ENCODE results near the gene UMOD. TPM values are rescaled to one million over a fixed set of nuclear protein-coding genes. Genes with fewer than 3 reads are reported as not detected.

The UMOD gene
- total and polyA plus RNA-seq, 2 donors (not counting 3 experiments of a cell fraction or from before 2014, with no cell fraction given) = not detected

DNA sequence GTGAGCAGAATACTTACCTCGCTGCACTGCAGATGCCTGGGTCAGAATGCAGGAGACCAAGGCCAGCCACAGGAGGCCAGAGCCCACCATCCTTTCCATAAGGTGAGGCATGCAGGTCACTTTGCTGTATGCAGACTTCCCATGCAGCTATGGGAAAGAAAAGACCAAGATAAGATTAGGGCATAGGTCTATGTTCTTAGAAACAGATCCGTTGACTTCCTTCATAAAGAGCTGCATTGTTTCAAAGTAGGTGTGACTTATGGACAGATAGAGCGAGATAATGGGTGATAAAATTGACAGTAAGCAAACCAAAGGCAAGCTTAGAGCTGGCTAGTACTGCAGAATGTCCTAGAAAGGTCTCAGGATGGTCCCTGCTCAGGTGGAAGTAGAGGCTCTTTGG lies 26.2 kb downstream of the UMOD start:
- ChIA-PET CTCF (no interaction called here), POLR2A (no interaction called here)
- intact Hi-C loops (cut with micrococcal nuclease) (no loop called here), dilution Hi-C loops (cut with MboI; ENCODE audit: extremely low pct_ligation_motif_present, low sequenced_read_pairs) (no loop called here)
- Histone ChIP-seq H3K4me3 (replicated peaks in 1 of 3; ENCODE audit: insufficient read depth in 1 of 3, low read depth in 1 of 3, low read length in 3 of 3) (no peak overlapping the region), H3K9me3 (replicated peaks; ENCODE audit: control insufficient read depth, insufficient read depth, low read length) (no peaks in the 10 kb centered on the region), H3K27ac (ENCODE audit: insufficient read depth, low read depth, low read length) (no peak overlapping the region), H3K4me1 (ENCODE audit: control insufficient read depth, extremely low read depth, insufficient read depth, low read length) (no peaks in the 10 kb centered on the region), H3K9me1 (replicated peaks; ENCODE audit: control insufficient read depth, extremely low read depth, insufficient read depth, low read length) (no peaks in the 10 kb centered on the region), H3K36me3 (ENCODE audit: control insufficient read depth in 2 of 2, extremely low read depth in 1 of 2, insufficient read depth in 2 of 2, low read length in 2 of 2) (no peaks in the 10 kb centered on the region), H3K27me3 (ENCODE audit: control insufficient read depth in 2 of 2, insufficient read depth in 2 of 2, low read length in 2 of 2) (no peaks in the 10 kb centered on the region), H3K4me2 (ENCODE audit: insufficient read depth, low read length) (no peak overlapping the region), H2AFZ (ENCODE audit: low read depth, low read length) (no peak overlapping the region), H3K79me2 (ENCODE audit: control insufficient read depth, insufficient read depth, low read length) (no peaks in the 10 kb centered on the region), H4K20me1 (replicated peaks; ENCODE audit: control insufficient read depth, extremely low read depth, insufficient read depth, low read length) (no peaks in the 10 kb centered on the region), H3K9ac (replicated peaks; ENCODE audit: extremely low read depth, insufficient read depth, low read length) (no peak overlapping the region)
- BruUV-seq (replicated peaks) = no TSS peak
- FAIRE-seq = no peak
- no peak for TF ChIP-seq JUN (IDR thresholded peaks at IDR 0.05; ENCODE audit: borderline replicate concordance, insufficient read depth, insufficient read length, low read depth)
- TF ChIP-seq, protein P1, sequence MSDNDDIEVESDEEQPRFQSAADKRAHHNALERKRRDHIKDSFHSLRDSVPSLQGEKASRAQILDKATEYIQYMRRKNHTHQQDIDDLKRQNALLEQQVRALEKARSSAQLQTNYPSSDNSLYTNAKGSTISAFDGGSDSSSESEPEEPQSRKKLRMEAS (IDR thresholded peaks at IDR 0.05; ENCODE audit: insufficient read depth, insufficient read length) = no peak
- TF ChIP-seq, protein P2, sequence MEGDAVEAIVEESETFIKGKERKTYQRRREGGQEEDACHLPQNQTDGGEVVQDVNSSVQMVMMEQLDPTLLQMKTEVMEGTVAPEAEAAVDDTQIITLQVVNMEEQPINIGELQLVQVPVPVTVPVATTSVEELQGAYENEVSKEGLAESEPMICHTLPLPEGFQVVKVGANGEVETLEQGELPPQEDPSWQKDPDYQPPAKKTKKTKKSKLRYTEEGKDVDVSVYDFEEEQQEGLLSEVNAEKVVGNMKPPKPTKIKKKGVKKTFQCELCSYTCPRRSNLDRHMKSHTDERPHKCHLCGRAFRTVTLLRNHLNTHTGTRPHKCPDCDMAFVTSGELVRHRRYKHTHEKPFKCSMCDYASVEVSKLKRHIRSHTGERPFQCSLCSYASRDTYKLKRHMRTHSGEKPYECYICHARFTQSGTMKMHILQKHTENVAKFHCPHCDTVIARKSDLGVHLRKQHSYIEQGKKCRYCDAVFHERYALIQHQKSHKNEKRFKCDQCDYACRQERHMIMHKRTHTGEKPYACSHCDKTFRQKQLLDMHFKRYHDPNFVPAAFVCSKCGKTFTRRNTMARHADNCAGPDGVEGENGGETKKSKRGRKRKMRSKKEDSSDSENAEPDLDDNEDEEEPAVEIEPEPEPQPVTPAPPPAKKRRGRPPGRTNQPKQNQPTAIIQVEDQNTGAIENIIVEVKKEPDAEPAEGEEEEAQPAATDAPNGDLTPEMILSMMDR (IDR thresholded peaks at IDR 0.05; ENCODE audit: extremely low read depth in 1 of 2, insufficient read depth in 1 of 2, low read depth in 1 of 2, low read length in 2 of 2) = no peak
- no peak for TF ChIP-seq POLR2A (IDR thresholded peaks at IDR 0.05; ENCODE audit: low read depth, low read length)
- TF ChIP-seq GATA2 (IDR thresholded peaks at IDR 0.05; ENCODE audit: insufficient read depth, insufficient read length, low read depth, low read length) = no peak
- TF ChIP-seq POLR2AphosphoS5 (IDR thresholded peaks at IDR 0.05; ENCODE audit: insufficient read depth, low read depth, low read length) = no peak
- no peak for DNase-seq (ENCODE audit: low read depth, low spot score)

DNA sequence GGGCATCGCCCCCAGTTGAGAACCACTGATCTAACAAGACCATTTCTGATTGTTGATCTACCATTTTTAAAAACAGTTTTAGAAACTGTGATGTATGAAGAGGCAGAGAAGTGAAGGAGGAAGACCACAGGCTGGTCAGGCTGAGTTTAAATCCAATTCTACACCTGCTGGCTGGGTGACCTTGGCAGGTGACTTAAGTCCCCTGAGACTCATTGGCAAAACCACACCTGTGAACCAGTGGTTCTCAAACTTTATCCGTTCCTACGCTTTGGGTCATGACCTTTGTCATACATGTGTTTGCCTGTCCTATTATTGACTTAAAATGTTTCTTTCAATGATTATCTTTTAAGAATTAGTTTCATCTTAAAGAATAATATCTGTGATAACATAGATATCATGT lies 27.5 kb downstream of the UMOD start:
- ChIA-PET POLR2A (no interaction called here), CTCF (no interaction called here)
- dilution Hi-C loops (cut with MboI; ENCODE audit: extremely low pct_ligation_motif_present, low sequenced_read_pairs) (no loop called here), intact Hi-C loops (cut with micrococcal nuclease) (no loop called here)
- H3K9me3 ChIP-seq (replicated peaks; ENCODE audit: control insufficient read depth, insufficient read depth, low read length) = no peaks in the 10 kb centered on the region
- FAIRE-seq (no peak), DNase-seq (ENCODE audit: low read depth, low spot score) (no peak)
- H3K79me2 ChIP-seq (ENCODE audit: control insufficient read depth, insufficient read depth, low read length) = no peaks in the 10 kb centered on the region
- no peak overlapping the region for H3K27ac ChIP-seq (ENCODE audit: insufficient read depth, low read depth, low read length)
- H3K9ac ChIP-seq (replicated peaks; ENCODE audit: extremely low read depth, insufficient read depth, low read length) = no peak overlapping the region
- no peak overlapping the region for H3K4me3 ChIP-seq (replicated peaks in 1 of 3; ENCODE audit: insufficient read depth in 1 of 3, low read depth in 1 of 3, low read length in 3 of 3)
- H3K36me3 ChIP-seq (ENCODE audit: control insufficient read depth in 2 of 2, extremely low read depth in 1 of 2, insufficient read depth in 2 of 2, low read length in 2 of 2) = no peaks in the 10 kb centered on the region
- no peak overlapping the region for H2AFZ ChIP-seq (ENCODE audit: low read depth, low read length)
- TF ChIP-seq JUN (IDR thresholded peaks at IDR 0.05; ENCODE audit: borderline replicate concordance, insufficient read depth, insufficient read length, low read depth) = no peak
- no peak for TF ChIP-seq POLR2AphosphoS5 (IDR thresholded peaks at IDR 0.05; ENCODE audit: insufficient read depth, low read depth, low read length)
- TF ChIP-seq, protein P2 (IDR thresholded peaks at IDR 0.05; ENCODE audit: extremely low read depth in 1 of 2, insufficient read depth in 1 of 2, low read depth in 1 of 2, low read length in 2 of 2) = no peak
- TF ChIP-seq, protein P1 (IDR thresholded peaks at IDR 0.05; ENCODE audit: insufficient read depth, insufficient read length) = no peak
- no peak overlapping the region for H3K4me2 ChIP-seq (ENCODE audit: insufficient read depth, low read length)
- no peaks in the 10 kb centered on the region for H3K9me1 ChIP-seq (replicated peaks; ENCODE audit: control insufficient read depth, extremely low read depth, insufficient read depth, low read length)
- no peaks in the 10 kb centered on the region for H4K20me1 ChIP-seq (replicated peaks; ENCODE audit: control insufficient read depth, extremely low read depth, insufficient read depth, low read length)
- no TSS peak for BruUV-seq (replicated peaks)
- H3K4me1 ChIP-seq (ENCODE audit: control insufficient read depth, extremely low read depth, insufficient read depth, low read length) = no peaks in the 10 kb centered on the region
- no peaks in the 10 kb centered on the region for H3K27me3 ChIP-seq (ENCODE audit: control insufficient read depth in 2 of 2, insufficient read depth in 2 of 2, low read length in 2 of 2)
